ENCODE data around the gene RAVER1. TPM values are rescaled to one million over a fixed set of nuclear protein-coding genes. Genes with fewer than 3 reads are reported as not detected.

Gene RAVER1
- total and polyA plus RNA-seq, 10 of the 15 experiments (the other 5 are each of a cell fraction or from before 2014, with no cell fraction given): 0.03 to 87.0 (median 12.1) TPM

GRCh38 chr19:10333758-10334587, 644 bp upstream of the RAVER1 start:
- H3K9ac ChIP-seq (ENCODE audit: control insufficient read depth, insufficient read depth, low read length): peak overlapping the region; percentile 67
- peak; percentile 23 for ATAC-seq
- peaks cover 22% of the 10 kb centered on the region for H3K4me1 ChIP-seq (ENCODE audit: control insufficient read depth, insufficient read depth, low read length)
- intact Hi-C loops (cut with micrococcal nuclease; ENCODE audit: unreplicated experiment): loop anchor here (5.0 kb wide), 2 partner anchors 53 to 62 kb away; partner anchors contain the start of gene ICAM1
- TSS peak; percentile 85 for BruUV-seq (replicated peaks)
- peak overlapping the region; percentile 72; the same call in 1 of the 2 replicates for H3K4me3 ChIP-seq
- no peaks in the 10 kb centered on the region for H3K9me3 ChIP-seq (replicated peaks; ENCODE audit: control insufficient read depth, insufficient read depth, low read length)
- H3K27ac ChIP-seq (ENCODE audit: control insufficient read depth, insufficient read depth): 0 out of 2 replicates have a peak overlapping the region, but pooled peaks have one; percentile 25
- H3K4me2 ChIP-seq (ENCODE audit: control insufficient read depth, insufficient read depth): peak overlapping the region; percentile 88
- ChIA-PET SMC1A (ENCODE audit: uncharacterized antibody, unreplicated experiment) (interaction anchor here (0.9 to 2.5 kb wide), 5 partner anchors 46 to 74 kb away, joined by 3 to 11 read pairs (median 4); partner anchors contain the start of genes ICAM4 and TYK2), CTCF (interaction anchor here (0.6 to 2.9 kb wide), 6 partner anchors 43 to 225 kb away, joined by 3 to 15 read pairs (median 3); partner anchors contain the start of gene TYK2), POLR2A (interaction anchor here (0.5 to 1.8 kb wide), 9 partner anchors 8 to 508 kb away, joined by 3 to 11 read pairs (median 6); partner anchors contain the start of gene ICAM5), RAD21 (ENCODE audit: unreplicated experiment) (interaction anchor here (0.6 to 1.4 kb wide), 10 partner anchors 16 to 479 kb away, joined by 3 to 15 read pairs (median 6); partner anchors contain the start of genes ICAM1 and ICAM5)
- FAIRE-seq: no peak
- no peaks in the 10 kb centered on the region for H3K27me3 ChIP-seq (replicated peaks in 1 of 2; ENCODE audit: control insufficient read depth in 2 of 2, insufficient read depth in 2 of 2, low read length in 1 of 2)
- peaks cover 10 to 19% of the 10 kb centered on the region in 2 experiments; a peak in 3 of 4 replicates for H3K36me3 ChIP-seq (ENCODE audit: control insufficient read depth in 2 of 2, insufficient read depth in 2 of 2, low read length in 1 of 2)
- no peaks in the 10 kb centered on the region for H4K20me1 ChIP-seq (ENCODE audit: control insufficient read depth, insufficient read depth)
- peaks cover 46% of the 10 kb centered on the region for H3K79me2 ChIP-seq (ENCODE audit: control insufficient read depth, insufficient read depth, low read length)
- 57% methylated on average over 44 of the region's 44 CpGs for WGBS (ENCODE audit: insufficient coverage, insufficient replicate concordance, low lambda C conversion rate, missing lambda C conversion rate)
- peak overlapping the region; percentile 69 for H2AFZ ChIP-seq (ENCODE audit: control insufficient read depth, low read depth, low read length)
- DNase-seq (ENCODE audit: low read depth, low spot score): no peak
- TF ChIP-seq ZNF24 (IDR thresholded peaks at IDR 0.05) (no peak), RUNX3 (IDR thresholded peaks at IDR 0.05; ENCODE audit: low read length) (peak; percentile 37; the same call in 1 of the 2 replicates)
- in situ Hi-C loops (cut with MboI): no loop called here

Measured in GM12878 (cell line).